Amniotic stem cell (primary cell): ENCODE results near the gene DDHD1.
"Not testable (repeated sequence)": the region's sequence is repeated elsewhere in the genome, so short reads cannot be mapped to it uniquely, and the experiment has no call there.

Source experiments
- DNase-seq: peaks from one replicate; lab custom pipeline; 2025; lab: John Stamatoyannopoulos, UW

The DDHD1 gene

DNA sequence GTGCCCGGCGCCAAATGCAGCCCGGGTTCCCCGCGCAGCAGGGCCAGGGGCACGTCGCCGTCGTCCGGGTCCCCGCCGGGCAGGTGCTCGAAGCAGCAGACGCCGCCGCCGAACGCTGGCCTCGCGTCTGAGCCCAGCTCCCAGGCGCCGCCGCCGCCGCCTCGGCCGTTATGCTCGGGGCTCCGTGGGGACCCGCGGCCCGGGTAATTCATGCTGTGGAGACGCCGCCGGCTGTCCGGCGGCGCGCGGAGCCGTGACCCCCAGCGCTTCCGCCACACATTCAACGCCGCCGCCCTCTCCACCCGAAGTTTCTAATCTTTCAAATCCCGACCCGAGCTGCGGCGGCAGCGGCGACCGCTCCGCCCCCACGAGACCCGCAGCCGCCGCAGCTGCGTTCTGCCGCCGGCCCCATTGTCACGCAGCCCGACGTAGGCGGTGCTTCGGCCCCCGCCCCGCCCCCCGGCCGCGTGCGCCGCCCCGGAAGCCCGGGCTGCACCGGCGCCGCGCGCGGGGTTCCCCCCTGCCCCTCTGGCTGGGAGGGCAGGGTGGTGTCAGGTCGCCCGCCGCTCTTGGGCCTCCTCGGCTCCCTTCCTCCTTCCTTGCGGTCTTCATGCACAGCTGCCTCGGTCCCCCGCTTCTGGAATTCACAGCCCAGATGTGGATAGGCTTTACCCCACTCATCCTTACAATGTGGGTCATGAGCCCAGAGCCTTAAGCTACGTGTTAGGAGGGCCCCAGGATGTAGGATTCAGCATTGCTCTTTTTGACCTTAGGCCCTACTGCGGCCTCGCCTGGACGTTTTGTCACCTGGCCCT lies at the start of gene DDHD1:
TSS of gene DDHD1 (minus strand) at position 437 of the 815 bp plus-strand sequence. CDS start at position 212, 225 bp downstream.
- peak; percentile 33 for DNase-seq

- no peak for DNase-seq
These were observed 42.8 kb upstream of the DDHD1 start for GRCh38 chr14:53195949-53196348.

DNA sequence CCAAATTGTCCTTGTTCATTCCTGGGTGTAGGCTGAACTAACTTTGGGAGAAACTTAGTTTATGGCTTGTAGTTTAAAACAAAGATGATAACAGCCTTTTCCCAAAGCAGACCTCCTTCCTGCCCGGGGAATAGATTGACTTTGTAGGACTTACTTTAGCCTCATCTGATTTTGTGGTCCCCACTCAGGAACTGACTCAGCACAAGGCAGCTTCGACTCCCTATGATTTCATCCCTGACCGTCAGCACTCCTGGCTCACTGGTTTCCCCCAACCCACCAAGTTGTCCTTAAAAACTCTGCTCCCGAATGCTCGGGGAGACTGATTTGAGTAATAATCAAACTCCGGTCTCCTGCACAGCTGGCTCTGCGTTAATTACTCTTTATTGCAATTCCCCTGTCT lies 40.1 kb upstream of the DDHD1 start:
- no peak for DNase-seq

GRCh38 chr14:53192052-53192760 lies 39.1 kb upstream of the DDHD1 start:
- no peak for DNase-seq

DNA sequence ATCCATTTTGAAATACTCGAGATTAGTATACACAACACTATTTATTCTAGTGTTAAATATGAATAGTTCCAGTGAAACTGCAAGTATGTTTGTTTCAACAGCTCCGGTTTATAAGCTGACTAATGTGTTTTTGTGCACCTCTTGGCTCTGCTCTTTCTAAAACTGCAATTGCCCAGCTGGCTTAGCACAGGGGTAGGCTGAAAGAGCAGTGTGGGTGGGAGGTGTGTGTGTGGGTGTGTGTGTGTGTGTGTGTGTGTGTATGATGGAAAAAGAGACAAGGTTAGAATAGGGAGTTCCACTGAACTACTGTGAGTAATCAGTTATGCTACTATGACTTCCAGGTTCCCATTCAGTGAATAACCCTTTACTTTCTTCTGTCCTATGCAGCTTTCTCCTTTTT lies 37.8 kb upstream of the DDHD1 start:
- DNase-seq, result no peak

DNA sequence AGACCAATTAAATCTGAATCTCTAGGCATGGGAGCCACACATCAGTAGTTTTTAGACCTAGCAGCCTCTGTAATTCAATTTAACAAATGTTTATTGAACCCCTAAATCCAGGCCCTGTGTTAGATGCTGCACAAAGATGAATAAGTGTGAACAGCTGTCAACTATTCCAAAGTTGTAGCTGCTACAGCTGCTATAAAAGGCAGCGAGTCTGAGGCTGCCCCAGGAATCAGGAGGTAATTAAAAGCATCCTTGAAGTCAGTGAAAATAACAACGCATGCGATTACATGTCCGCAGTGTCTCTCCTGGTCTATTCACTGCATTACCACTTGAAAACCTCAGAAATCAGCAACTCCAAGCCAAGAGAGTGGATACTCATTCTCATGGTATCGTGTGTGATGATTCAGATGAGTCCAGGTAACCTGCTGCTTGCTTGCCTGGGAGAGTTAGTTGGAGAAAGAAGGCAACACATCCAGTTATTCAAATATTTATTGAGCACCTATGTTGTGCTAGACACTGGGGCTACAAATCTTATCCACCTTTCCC lies 34.9 kb upstream of the DDHD1 start:
- DNase-seq, result no peak

DNA sequence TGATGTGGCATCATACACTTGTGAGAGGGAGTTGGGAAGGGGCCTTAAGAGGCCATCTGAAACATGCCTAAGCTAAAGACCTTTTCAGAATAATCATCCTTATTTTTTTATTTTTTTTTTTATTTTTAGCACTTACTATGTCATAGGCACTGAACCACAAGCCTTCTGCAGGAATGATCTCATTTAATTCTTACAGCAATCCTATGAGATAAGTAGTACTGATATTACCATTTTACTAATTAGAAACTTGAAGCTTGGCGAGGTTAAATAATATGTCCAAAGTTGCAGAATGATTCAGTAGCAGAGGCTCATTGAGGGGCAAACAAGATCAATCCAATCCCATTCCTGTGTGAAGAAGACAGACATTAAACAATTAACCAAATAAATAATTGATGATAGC lies 33.4 kb upstream of the DDHD1 start:
- no peak for DNase-seq

GRCh38 chr14:53183611-53184010 lies 30.5 kb upstream of the DDHD1 start:
- no peak for DNase-seq

- no peak for DNase-seq
These were observed 29.9 kb upstream of the DDHD1 start for GRCh38 chr14:53183056-53183455.

GRCh38 chr14:53181463-53182081 lies 28.4 kb upstream of the DDHD1 start:
- DNase-seq, result not testable (repeated sequence)

GRCh38 chr14:53180272-53181221 lies 27.4 kb upstream of the DDHD1 start:
- DNase-seq, result no peak

DNA sequence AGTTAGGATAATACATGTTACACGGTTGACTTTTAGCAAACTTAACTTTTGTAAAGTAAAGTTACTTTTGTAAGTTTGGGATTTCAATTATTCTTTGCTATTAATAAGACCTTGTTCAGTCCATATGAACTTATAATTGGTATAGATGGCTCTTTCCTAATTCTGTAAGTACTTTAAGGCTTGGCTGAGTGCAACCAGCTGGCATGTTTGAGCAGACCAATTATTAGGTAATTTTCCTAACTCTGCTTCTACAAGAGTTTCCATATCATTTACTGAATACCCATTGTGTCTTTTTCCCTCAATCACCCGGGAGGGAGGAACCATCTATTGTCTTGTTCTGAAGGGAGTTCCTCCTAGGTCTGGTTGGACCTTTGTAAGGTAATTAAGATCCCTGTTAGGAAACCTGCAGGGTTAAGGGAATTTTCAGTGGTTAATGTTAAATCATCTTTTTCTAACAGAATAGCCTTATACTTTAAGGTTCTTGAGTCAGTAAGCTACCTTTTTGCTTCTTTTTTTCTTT lies 26.4 kb upstream of the DDHD1 start:
- not testable (repeated sequence) for DNase-seq

DNA sequence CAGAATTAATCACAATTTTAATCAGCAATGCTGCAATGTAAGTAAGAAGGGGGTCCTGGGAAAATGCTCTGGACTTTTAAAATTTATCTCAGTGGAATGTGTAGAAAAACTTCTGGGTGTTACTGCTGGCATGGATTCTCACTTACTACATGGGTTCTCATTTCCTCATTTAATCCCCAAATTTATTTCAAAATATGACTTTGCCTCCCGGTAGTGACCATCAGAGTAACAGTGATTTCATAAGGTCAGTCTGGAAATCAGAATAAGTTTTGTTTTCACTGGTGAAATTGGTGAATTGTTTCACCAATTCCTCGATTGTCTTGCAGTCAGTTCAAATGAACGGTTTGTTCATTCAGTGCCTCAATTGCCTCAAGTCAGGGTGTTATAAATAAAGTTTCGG lies 22.3 kb upstream of the DDHD1 start:
- DNase-seq, result no peak

- DNase-seq, result no peak
These were observed 21.8 kb upstream of the DDHD1 start for GRCh38 chr14:53174918-53175317.

GRCh38 chr14:53168786-53169185 lies 15.7 kb upstream of the DDHD1 start:
- DNase-seq, result no peak

DNA sequence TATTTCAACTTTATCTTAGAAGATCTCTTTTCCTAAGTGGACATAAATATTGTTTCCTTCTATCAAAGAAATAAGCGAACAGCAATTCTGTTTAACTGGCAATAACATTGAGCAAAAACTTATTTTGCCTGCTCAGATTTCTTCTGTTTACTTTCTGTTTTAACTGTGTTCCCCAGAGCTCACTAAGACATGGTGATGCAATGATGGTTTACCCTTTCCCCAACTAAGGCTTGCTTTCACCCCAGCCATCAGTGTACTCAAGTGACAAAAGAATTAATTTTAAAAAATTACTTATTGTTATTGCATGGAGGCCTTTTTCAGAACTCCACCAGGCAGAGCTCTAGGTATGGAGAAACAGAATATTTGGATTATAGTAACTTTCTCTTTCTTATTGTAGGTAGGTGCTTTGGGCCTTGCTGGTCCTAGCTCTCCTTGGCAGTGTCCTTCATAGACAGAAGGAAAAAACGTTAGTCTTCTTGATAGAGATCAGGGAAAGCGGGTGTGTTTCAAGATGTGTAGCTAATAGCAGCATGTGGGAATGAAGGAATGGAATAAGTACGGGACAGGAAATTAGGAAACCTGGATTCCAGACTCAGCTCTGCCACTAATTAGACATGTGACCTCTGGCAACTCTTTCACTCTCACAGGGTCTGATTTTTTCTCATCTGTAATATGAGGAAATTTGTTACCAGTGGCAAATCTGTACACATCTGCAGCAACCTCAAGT lies 14.6 kb upstream of the DDHD1 start:
- no peak for DNase-seq

GRCh38 chr14:53161758-53162435 lies 8.8 kb upstream of the DDHD1 start:
- no peak for DNase-seq

DNA sequence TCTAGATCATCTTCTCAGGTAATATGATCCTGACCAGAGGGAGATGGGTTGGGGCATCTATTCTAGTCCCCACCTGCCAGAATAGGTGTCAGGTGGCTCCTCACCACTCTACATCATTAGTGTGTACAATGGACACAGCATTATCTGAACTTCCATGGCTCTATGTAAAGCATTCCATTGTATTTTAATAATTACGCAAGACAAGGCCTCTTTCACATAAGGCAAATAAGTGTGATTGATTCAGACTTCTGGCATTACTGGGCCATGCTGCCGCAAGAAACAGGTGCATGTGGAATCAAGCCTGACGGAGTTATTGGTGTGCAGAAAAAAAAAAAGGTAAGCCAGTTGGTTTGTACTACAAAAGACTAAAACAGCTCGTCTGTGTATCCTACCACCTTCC lies 3.1 kb upstream of the DDHD1 start:
- DNase-seq, result no peak

- no peak for DNase-seq
These were observed 584 bp upstream of the DDHD1 start for GRCh38 chr14:53153702-53154112.
